Activated CD8-positive, alpha-beta memory T cell treated with anti-CD3 and anti-CD28 coated beads for 48 hours (primary cell): ENCODE results near the gene FAM193B.

Experiments used
- DNase-seq, 3 experiments: peaks; one replicate each; pipeline ENCODE4 v3.0.0-alpha.2; 2020; ENCODE audit warnings: low read depth in 2 of 3, low spot score in 2 of 3

FAM193B gene

DNA sequence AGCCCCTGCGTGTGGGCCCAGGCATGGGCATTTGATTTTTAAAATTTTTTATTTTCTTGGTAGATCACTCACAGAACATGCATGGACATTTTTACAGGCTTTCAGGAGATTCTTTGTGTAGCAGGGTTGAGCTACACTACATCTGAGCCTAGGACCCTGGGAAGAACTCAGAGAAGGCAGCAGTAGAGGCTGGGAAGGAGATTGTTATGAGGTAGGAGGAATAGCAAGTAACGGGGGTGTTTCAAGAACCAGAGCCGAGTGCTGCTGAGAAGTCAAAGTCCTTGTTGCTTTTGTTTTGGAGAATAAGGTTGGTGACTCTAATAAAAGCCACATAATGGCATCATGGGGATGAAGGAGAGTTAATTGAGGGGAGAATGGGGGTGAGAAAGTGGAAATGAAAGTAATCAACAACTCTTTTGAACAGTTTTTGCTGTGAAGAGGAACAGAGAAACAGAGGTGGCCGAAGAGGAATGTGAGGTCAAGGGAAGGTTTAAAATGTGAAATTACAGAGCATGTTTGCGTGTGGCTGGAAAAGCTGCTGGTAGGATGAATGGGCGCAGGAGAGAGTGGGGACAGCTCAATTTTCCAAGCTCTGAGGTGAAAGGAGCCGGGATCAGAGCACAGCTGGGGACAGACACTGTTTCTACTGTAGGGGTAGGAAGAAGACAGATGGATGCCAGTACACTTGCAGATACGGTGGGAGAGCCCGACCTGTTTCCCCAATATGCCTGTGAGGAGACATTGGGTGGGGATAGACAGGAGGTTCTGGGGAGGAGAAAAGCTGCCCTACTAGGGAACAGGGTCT, 52.3 kb downstream of the FAM193B start:
- no peak for DNase-seq

DNA sequence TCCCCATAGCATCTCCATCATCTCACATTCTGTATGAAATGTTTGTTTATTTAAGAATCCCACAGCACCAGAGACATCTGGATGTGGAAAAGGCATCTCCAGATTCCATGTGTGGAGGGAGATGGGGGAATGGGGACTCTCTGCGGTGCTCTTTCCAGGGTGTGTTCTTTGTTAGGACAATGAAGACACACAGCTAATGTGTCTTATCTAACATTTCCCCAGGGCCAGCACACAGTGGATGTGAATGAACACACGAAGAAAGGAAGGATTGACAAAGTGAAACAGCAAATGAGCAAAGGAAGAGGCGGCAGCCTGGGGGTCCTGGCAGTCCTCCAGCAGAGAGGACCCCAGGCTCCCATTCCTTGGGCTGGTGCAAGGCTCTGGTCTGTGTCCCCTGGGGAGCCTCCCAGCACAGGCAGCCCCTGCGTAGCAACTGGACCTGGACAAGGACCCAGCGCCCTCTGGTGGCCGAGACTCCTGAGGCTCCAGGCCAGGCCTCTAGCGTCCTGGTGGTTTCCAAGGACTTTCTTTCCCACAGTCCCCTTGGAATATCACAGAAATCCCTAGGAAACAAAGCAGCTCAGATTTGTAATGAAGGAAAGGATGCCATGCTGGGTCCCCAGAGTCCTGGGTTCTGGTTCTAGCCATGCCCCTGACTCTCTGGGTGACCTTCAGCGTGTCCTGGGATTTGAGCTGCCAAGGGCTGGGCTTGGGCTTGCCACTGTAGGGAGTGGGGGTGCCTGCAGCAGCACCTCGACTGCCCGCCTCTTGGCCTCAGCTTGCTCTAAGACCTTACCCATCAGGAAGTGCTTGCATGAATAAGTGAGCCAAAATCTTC, 53.5 kb downstream of the FAM193B start:
- DNase-seq = peak; percentile 59 to 88 (median 85)

DNA sequence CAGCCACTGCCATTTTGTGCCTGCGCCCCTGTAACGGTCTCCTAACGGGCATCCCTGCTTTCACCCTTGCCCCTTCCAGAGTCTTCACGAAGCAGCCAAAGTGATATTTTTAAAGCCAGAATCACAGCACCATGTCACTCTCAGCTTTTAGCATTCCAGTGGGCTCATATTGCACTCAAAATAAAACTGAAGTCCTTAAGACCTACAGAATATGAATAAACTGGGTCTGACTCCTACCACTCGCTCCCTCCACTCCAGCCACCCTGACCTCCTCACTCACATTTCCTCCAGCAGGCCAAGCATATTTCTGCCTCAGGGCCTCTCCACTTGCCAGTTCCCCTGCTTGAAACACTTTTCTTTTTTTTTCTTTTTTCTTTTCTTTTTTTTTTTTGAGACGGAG, 54.5 kb downstream of the FAM193B start:
- no peak for DNase-seq

DNA sequence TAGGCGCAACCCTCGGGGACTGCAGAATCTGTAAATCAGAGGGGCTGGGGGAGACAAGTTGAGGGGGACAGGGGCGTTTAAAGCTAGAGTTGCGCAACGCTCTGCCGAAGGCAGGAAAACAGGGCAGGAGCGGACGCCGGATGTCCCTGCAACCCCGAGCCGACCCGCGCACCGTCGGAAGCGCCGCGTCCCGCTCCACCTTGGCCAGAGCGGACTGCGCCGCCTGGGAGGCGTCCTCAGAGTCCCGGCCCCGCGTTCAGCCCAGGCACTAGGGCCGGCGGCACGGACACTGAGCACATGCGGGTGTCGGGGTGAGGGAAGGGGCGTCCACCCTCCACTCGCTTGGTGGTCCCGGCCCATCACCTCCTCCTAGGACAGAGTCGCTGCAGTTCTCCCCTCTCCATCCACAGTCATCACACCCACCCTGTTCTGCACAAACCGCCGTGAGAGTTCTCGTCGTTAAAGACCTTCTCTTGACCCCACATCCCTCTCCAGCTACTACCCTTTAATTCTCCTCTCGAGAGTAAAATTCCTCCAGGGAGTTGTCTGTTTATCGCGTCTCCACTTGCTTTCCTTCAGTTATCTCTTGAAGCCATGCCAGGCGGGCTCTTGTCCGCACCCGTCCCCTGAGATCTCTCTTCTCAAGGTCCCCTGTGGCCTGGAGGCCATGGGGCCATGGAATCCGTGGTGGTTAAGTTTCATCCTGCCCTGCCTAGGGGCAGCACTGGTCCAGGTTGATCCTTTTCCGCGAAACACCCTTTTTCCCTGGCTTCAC, 56.2 kb downstream of the FAM193B start:
- DNase-seq = no peak

DNA sequence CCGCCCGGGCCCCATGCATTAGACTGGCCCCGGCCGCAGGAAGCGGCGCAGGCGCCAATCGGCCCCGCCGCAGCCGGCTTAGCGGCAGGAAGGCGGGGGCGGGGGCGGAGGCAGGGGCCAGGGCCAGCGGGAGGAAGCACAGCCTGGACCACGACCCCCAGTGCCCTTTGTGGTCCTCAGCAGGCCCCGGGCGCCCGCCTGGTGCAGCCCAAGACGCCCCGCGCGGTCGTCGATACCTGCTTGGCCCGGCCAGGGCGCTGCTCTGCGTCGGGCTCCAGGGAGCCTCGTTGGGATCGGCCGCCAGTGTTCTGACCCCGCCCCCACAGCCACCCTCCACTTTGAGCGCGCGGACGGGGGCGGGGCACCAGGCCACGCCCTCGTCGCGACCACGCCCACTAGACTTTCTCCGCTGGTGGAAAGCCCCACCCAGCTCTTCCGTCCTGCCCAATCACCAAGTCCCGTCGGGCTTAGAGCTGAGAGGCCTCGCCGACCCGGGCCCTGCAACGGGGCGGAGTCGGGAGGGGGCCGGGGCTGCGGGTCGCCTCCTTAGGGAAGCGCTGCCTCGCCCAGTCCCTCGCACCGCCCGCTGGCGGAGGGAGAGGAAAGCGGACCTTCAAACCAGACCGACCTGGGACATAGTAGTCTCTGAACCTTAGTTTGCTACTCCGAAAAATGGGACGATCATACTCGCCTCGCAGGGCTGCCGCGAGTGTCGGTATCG, 56.9 kb downstream of the FAM193B start, which contains the start of gene PDLIM7:
Gene PDLIM7, minus strand, starts transcription at position 313 of the 721 bp plus-strand sequence. CDS start 1,092 bp downstream, outside the sequence.
- DNase-seq = peak; percentile 91 to 97 (median 96)

DNA sequence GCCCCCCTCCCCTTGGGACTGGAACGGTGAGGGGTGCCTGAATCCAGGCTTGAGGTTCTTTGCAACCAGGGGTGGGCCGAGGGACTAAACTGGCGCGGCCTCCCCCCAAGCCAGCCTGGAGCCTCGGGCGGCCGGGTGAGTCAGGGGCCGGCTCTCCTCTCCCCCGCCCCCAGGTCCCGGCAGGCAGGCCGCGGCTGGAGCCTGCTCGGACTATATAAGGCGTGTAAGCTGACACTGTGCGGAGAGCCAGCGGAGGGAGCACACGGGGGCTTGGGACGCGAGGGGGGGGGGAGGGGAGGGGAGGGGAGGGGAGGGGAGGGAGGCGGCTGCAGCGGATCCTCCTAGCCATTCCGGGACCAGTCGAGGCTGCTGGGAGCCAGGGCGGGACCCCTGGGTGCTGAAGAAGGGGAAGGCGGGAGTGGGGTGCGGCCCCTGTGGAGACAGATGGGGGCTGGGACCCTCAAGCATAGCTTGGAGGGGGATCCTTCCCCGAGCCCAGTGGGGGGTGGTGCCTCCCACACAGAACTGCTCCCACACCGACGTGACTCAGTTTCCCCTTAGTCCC, 57.6 kb downstream of the FAM193B start:
- no peak for DNase-seq

DNA sequence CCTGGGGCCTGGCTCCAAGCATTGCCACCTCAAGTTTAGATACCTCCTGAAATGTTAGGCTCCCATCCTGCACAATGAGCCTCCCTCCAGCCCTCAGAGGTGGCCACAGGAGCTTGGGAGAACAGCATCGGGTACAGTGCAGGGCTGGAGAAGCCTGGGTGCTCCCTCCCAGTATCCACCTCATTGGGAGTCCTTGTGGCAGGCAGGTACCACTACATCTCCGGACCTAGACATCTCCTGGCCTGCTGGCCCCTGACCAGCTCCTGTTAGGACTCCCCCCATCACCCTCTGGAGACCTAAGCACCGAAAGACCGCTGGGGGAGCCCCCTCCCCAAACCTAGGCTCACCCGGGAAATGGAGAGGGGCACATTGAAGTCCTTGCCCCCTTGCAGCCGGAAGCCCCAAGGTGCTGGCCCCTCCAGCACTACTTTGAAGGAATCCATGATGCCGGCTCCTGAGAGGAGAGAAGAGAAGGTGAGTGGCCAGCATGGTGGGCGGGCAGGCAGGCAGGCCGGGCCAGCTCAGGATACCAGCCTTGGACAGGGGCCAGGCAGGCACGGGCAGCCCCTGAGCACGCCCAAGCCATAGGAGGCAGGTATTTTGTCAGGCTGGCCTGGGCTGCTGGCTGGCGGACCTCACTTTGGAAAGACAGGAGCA, 58.2 kb downstream of the FAM193B start:
- no peak for DNase-seq

DNA sequence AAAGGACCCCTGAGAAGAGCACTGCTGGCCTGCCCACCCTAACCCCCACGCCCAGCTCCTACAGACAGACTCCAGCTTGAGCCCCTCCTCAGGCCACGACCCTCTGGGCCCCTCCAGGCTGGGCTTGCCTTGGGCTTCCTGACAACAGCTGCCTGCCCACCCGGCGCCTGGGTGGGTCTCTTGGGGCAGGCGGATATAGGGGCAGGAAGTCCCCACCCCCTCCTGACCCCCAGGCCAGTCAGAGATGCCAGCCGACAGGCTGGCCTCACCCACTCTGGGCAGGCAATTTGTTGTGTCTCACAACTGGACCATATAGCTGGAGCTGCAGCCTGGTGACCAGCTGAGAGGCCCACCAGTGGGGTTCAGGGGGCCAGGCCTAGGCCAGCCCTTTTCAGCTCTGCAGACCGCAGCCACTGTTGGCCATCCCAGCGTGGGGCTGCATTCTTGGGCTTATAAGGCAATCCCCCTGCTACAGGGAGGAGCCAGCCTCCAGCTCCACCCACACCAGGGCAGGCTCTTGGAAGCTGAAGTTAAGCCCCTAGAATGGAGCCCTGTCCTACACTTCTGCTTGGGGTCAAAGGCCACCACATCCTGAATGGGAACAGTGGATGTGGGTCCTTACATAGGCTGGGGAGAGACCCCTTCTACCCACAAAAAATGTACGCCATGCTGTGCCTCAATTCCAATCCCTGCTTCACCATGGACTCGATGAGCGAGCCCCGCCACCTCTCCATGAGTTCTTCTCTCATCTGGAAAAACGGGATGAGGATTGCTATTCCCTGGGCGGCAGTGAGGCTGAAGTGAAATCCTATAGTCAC, 58.9 kb downstream of the FAM193B start:
- DNase-seq = no peak

DNA sequence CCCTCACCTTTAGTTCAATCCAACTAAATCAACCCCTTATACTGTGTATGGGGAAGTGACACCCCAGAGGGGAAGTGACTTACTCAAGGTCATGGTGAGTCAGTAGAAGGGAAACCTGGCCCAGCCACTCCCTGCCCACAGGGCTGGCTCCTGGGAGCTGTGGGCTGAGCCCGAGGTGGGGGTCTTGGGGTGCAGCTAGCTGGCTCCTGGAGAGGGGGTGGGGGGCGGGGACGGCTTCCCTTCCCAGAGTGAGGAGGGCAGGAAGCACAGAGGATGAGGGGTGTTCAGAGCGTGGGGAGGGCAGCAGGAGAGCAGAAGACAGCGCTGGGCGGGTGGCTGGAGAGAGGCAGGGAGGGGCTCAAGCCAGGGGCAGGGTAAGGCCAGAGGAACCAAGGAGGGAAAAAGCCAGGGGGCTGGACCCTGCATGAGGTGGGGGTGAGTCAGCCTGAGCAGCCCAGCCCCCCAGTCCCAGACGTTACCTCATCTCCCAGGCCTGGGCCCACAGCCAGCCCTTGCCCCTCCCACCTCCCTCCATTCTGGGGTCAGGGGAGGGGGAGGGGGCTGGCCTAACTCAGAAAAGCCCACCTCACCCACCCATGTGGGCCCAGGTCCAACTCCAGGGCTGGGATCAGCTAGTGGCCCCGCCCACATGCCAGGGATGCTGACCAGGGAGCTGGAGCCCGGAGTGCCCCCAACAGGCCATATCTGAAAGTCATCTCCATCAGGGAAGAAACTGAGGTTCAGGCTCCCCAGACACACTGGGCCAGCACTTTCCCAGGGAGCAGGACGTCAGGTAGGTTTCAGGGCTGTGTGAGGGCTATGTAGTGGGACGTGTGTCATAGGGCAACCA, 59.8 kb downstream of the FAM193B start:
- no peak for DNase-seq

DNA sequence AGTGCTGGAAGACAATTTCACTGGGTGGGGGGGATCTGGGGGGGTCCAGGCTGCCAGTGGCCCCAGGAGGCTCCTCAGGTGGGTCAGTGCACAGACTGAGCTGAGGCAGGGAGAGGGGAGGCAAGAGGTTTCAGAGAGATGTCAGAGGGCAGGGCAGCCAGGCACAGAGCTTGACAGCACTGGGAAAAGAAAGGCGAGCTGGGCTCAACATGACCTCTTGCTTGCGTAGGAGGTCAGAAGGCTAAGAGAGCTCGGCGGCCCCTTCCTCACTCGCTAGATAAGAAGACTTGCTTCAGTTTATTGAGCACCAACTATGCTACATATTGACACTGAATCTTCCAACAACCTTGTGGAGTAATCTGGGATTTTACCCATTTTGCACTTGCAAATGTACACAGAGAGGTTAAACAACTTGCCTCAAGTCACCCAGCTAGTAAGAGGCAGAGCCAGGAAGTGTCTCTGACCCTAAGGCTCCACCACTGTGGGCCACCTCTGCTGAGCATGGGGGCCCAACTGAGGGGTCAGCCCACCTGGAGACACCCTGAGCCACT, 60.5 kb downstream of the FAM193B start:
- no peak for DNase-seq

DNA sequence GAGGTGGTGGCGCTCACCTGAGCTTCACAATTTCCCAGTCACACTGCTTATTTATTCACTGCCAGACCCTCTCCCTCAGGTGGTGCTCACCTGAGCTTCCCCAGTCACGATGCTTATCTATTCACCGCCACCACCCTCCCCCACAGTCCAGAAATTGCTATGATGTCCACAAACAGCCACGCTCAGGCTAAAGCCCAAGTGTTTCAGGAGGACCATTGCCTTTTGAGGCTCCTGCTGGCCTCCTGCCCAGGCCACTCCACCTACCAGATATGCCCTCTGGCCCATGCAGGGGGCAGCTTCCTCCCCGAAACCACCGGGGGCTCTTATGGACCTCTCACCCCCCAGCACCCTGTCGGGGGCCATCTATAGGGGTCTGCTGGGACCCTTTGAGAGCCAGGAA, 61.5 kb downstream of the FAM193B start:
- no peak for DNase-seq

DNA sequence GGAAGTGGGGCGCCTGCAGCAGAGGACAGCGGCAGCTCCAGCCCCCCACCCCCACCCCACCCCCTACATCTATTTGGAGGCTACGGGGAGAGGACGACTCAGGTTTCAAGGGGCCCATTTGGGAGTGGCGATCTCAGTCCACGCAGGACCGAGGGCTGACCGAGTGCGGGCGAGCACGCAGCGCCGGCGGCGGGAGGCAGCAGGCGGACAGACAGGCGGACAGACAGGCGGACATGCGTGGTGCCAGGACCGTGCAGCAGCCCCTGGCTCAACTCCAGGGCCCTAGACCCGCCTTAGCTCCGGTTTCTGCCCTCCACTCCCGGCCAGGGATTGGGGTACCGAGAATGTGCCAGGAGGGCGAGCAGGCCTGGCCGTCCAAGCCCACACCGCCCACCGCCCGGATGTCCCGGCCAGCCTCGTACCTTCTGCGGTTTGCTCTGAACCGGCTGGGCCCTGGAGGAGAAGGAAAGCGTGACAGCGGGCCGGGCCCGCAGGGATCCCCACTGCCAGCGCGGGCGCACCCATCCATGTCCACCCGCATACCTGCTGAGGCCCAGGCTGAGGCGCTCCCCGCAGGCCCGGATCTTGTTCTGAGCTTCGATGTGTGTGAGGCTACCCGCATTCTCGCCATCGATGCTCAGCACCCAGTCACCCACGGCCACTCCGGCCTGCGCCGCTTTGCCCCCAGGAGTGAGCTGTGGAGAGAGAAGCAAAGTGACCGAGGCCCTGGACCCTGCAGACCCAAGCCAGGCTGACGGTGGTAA, 62.2 kb downstream of the FAM193B start:
- no peak for DNase-seq

DNA sequence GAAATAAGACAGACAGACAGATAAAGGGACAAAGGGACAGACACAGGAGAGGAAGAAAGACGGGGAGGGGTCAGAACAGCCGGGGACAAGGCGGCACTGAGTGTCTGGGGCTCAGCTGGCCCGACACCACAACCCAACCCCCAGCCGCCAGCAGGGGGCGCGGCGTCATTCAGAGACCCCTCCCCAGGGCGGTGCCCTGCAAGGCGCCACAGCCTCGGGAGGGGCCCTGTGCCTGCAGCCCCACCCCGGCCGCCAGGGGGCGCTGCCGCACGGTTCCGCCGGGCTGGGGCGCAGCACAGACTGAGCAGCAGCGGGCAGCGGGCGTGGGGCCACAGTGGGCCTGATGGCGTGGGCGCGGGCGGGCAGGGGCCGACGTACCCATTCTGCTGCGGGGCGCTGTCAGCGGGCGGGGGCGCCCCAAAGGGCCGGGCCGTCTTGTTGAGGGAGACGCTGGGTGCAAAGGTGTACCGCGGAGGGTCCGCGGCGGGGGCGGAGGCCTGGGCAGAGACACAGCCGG, 62.9 kb downstream of the FAM193B start:
- DNase-seq = no peak

DNA sequence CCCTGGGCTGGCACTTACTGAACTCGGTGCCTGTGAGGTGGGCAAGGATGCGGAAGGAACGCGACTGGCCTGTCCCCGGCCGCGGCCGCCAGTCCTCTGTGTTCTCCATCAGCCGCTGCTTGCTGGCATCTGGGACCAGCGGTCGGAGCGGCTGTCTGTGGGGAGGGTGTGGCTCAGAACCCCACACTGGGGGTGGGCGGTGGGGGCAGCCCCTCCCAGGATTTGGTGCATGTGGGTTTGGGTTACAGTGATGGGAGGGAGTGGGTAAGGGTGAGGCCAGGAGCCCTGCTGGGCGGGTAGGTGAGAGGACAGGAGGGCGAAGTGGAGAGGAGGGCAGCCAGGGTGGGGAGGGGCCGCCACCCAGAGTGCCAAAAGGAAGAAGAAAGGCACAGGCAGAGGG, 63.4 kb downstream of the FAM193B start:
- no peak for DNase-seq

DNA sequence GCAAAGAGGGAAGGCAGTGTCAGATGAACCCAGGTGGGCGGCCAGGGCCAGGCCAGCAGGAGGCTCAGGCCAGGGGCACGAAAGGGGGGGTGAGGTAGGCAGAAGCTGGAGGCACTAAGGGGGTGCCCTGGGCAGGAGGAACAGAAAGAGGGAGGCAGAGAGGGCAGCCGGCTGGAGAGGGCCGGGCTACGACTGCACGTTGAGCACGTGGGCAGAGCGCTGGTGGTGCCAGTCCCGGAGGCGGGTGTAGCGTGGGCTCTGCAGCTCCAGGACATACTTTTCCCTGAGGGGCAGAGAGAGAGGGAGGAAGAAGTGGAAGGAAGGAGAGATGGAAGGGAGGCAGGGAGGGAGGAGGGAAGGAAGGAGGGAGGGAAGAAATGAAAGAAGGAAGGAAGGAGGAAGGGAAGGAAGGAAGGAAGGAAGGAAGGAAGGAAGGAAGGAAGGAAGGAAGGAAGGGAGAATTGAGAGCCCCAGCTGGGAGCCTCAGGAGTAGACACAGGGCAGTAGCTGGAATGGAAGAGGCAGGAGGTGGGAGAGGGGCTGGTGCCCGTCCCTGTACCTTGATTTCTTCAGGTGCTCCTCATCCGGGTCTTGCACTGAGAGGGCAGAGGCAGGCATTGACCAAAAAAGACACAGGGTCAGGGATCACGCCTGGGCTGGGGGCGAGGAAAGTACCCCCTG, 63.9 kb downstream of the FAM193B start:
- DNase-seq = no peak

DNA sequence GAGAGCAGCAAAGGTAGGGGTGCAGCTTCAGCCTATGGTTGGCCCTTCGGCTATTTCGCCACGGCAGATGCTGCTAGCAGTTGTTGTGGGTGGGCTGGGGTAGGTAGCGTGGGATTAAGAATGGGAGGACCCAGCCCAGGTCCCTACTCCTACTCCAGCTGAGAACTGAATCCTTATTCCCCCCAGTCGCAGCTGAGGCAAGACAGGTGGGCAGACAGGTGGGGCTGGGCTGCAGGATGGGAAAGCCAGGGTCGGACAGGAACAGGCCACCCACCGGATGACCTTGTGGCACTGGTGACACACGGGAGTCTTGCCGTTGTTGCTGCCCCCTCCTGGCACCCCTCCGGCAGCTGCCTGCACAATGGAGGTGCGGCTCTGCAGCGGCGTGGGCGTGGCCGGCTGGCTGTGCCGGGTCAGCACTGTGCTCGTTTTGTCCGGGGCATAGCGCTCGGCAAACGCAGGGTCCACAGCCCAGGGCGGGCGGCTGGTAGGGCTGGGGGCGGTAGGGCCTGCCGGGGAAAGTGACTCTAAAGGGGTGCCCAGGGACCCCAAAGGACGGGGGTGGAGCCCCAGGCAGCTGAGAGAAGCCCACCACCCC, 65.1 kb downstream of the FAM193B start:
- no peak for DNase-seq
